SK-N-SH (cell line): ENCODE measurements around the gene TOM1L2. TPM values are rescaled to one million over a fixed set of nuclear protein-coding genes. Genes with fewer than 3 reads are reported as not detected.

ENCODE experiments used
- CTCF ChIA-PET: fragments of 300-600, 350-600 bp; formaldehyde crosslinking; extraction: SDS; loops from one replicate; lab custom pipeline; 2021; lab: Yijun Ruan, JAX
- POLR2A ChIA-PET: fragments of 350-600 bp; sonication (Branson Sonifier 250); formaldehyde crosslinking; extraction: SDS; loops from one replicate; lab custom pipeline; 2020; ENCODE audit warnings: antibody characterized with exemption, inconsistent platforms; lab: Yijun Ruan, JAX
- DNase-seq: peaks from one replicate; pipeline ENCODE4 v3.0.0; 2012
- H2AFZ ChIP-seq: fragments of 200-600 bp; sonication (generic); 2 replicates; pipeline ENCODE4 v1.8.1; 2016; ENCODE audit warnings: antibody characterized with exemption, mild to moderate bottlenecking, low read depth
- H3F3A ChIP-seq: fragments of 200-600 bp; sonication (generic); replicated peaks from 2 replicates; pipeline ENCODE3; 2016; ENCODE audit warnings: antibody characterized with exemption, mild to moderate bottlenecking; ENCODE audit not compliant: insufficient read depth
- H3K27ac ChIP-seq, 2 experiments: fragments of 200-500 bp in 1 of 2; fragments of 200-600 bp in 1 of 2; sonication (Bioruptor generic) in 1 of 2; sonication (generic), shearing (Covaris generic) in 1 of 2; 2 replicates each; pipeline versions ENCODE4 v1.5.1 to v1.6.1; 2014 to 2016; ENCODE audit warnings: low read depth in 2 of 2, inconsistent platforms in 1 of 2, low read length in 1 of 2, mild to moderate bottlenecking in 1 of 2, mixed read lengths in 1 of 2
- H3K27me3 ChIP-seq: fragments of 200-600 bp; sonication (generic), shearing (Covaris generic); 2 replicates; pipeline ENCODE4 v1.6.1; 2016; ENCODE audit warnings: mixed run types; ENCODE audit not compliant: insufficient read depth
- H3K36me3 ChIP-seq, 2 experiments: fragments of 200-500 bp in 1 of 2; fragments of 200-600 bp in 1 of 2; sonication (Bioruptor generic) in 1 of 2; sonication (generic) in 1 of 2; replicated peaks in 1 of 2; 2 replicates each; pipeline versions ENCODE3 to v1.5.1; 2014 to 2016; ENCODE audit warnings: low read length in 1 of 2, mild to moderate bottlenecking in 1 of 2; ENCODE audit not compliant: insufficient read depth in 2 of 2, control insufficient read depth in 1 of 2
- H3K4me1 ChIP-seq, 2 experiments: fragments of 200-500 bp in 1 of 2; fragments of 200-600 bp in 1 of 2; sonication (Bioruptor generic) in 1 of 2; sonication (generic), shearing (Covaris generic) in 1 of 2; 2 replicates each; pipeline versions ENCODE4 v1.5.1 to v1.6.1; 2014 to 2016; ENCODE audit warnings: low read depth in 1 of 2, low read length in 1 of 2, mixed run types in 1 of 2; ENCODE audit not compliant: insufficient read depth in 2 of 2, control insufficient read depth in 1 of 2
- H3K4me2 ChIP-seq: fragments of 200-600 bp; sonication (generic), shearing (Covaris generic); 2 replicates; pipeline ENCODE4 v1.6.1; 2017; ENCODE audit warnings: mixed run types
- H3K4me3 ChIP-seq, 2 experiments: fragments of 200-500 bp in 1 of 2; fragments of 200-600 bp in 1 of 2; sonication (Bioruptor generic) in 1 of 2; sonication (generic), shearing (Covaris generic) in 1 of 2; 2 replicates each; pipeline versions ENCODE4 v1.5.1 to v1.8.1; 2014 to 2016; ENCODE audit warnings: low read depth in 2 of 2, inconsistent platforms in 1 of 2, low read length in 1 of 2, mild to moderate bottlenecking in 1 of 2, mixed read lengths in 1 of 2, moderate library complexity in 1 of 2
- H3K79me2 ChIP-seq: fragments of 200-600 bp; sonication (generic); 2 replicates; pipeline ENCODE4 v1.8.1; 2017; ENCODE audit warnings: mild to moderate bottlenecking; ENCODE audit not compliant: insufficient read depth
- H3K9ac ChIP-seq: fragments of 200-600 bp; sonication (generic); 2 replicates; pipeline ENCODE4 v1.6.1; 2017; ENCODE audit warnings: mixed run types
- H3K9me2 ChIP-seq: fragments of 200-600 bp; sonication (generic); 2 replicates; pipeline ENCODE4 v1.6.1; 2017; ENCODE audit warnings: mixed run types
- H3K9me3 ChIP-seq: fragments of 200-600 bp; sonication (generic); 2 replicates; pipeline ENCODE4 v1.6.1; 2017; ENCODE audit warnings: mixed run types, mild to moderate bottlenecking, moderate library complexity
- H4K20me1 ChIP-seq: fragments of 200-600 bp; sonication (generic); 2 replicates; pipeline ENCODE4 v1.6.1; 2017; ENCODE audit warnings: mild to moderate bottlenecking, mixed run types; ENCODE audit not compliant: insufficient read depth
- EP300 ChIP-seq, 2 experiments: IDR thresholded peaks; 2 replicates each; pipeline versions ENCODE4 v1.4.0 to v1.6.1; 2012; ENCODE audit warnings: borderline replicate concordance in 1 of 2, low read depth in 1 of 2, low read length in 1 of 2
- FOXJ3 ChIP-seq: sonication (generic); formaldehyde crosslinking; IDR thresholded peaks from 2 replicates; pipeline ENCODE4 v1.5.1; 2020; ENCODE audit warnings: mild to moderate bottlenecking, missing genetic modification reagents
- FOXM1 ChIP-seq: IDR thresholded peaks from 2 replicates; pipeline ENCODE4 v1.4.0; 2012; ENCODE audit warnings: low read depth, mild to moderate bottlenecking
- GABPA ChIP-seq: IDR thresholded peaks from 2 replicates; pipeline ENCODE4 v1.4.0; 2012; ENCODE audit warnings: low read depth, mild to moderate bottlenecking
- GATA2 ChIP-seq: sonication (generic); formaldehyde crosslinking; IDR thresholded peaks from 2 replicates; pipeline ENCODE4 v1.5.0; 2020; ENCODE audit warnings: mild to moderate bottlenecking, missing genetic modification reagents
- JUND ChIP-seq: IDR thresholded peaks from 2 replicates; pipeline ENCODE4 v1.4.0; 2012
- MEF2A ChIP-seq: IDR thresholded peaks from 2 replicates; pipeline ENCODE4 v1.4.0; 2012; ENCODE audit warnings: low read depth, borderline replicate concordance
- NRF1 ChIP-seq: IDR thresholded peaks from 2 replicates; pipeline ENCODE4 v1.6.1; 2012; ENCODE audit warnings: low read depth, mild to moderate bottlenecking, low read length
- POLR2AphosphoS5 ChIP-seq: IDR thresholded peaks from 2 replicates; pipeline ENCODE4 v1.6.1; 2012; ENCODE audit warnings: low read depth, low read length
- RAD21 ChIP-seq: IDR thresholded peaks from 2 replicates; pipeline ENCODE4 v1.6.1; 2012; ENCODE audit warnings: mild to moderate bottlenecking, low read length
- RCOR1 ChIP-seq: fragments of 150-350 bp; IDR thresholded peaks from 2 replicates; pipeline ENCODE4 v1.6.1; 2017; ENCODE audit warnings: antibody characterized with exemption, low read length
- RXRA ChIP-seq: IDR thresholded peaks from 2 replicates; pipeline ENCODE4 v1.4.0; 2012; ENCODE audit warnings: low read depth, mild to moderate bottlenecking, borderline replicate concordance
- TAF1 ChIP-seq: IDR thresholded peaks from 2 replicates; pipeline ENCODE4 v1.6.1; 2012; ENCODE audit warnings: low read depth, mild to moderate bottlenecking, low read length, moderate library complexity, borderline replicate concordance
- YY1 ChIP-seq: IDR thresholded peaks from 2 replicates; pipeline ENCODE4 v1.4.0; 2012; ENCODE audit warnings: low read depth, mild to moderate bottlenecking
- WGBS: methylation state at CpG from one replicate; pipeline ENCODE4 v1.1.6; 2017; ENCODE audit warnings: low lambda C conversion rate; 5-methylcytosine and 5-hydroxymethylcytosine counted together
- polyA plus RNA-seq, 3 experiments: library from polyadenylated mRNA; depleted of rRNA; stranded (reverse); fragments of >200 nt; gene quantifications; 2 replicates each; pipeline ENCODE4 v1.2.3, GENCODE V29; 2012
- TF ChIP-seq, protein P1 (sequence below): IDR thresholded peaks from 2 replicates; pipeline ENCODE4 v1.4.0; 2012; ENCODE audit warnings: low read depth, borderline replicate concordance
- TF ChIP-seq, protein P2 (sequence below): IDR thresholded peaks from 2 replicates; pipeline ENCODE4 v1.4.0; 2012; ENCODE audit warnings: low read depth
- TF ChIP-seq, protein P3 (sequence below): fragments of 150-350 bp; IDR thresholded peaks from 2 replicates; pipeline ENCODE4 v1.6.1; 2017; ENCODE audit warnings: antibody characterized with exemption, low read length, low read depth, borderline replicate concordance
- TF ChIP-seq, protein P4 (sequence below): IDR thresholded peaks from 2 replicates; pipeline ENCODE4 v1.6.1; 2012; ENCODE audit warnings: mild to moderate bottlenecking, low read depth, low read length, moderate library complexity
- TF ChIP-seq, protein P5 (sequence below): IDR thresholded peaks from 2 replicates; pipeline ENCODE4 v1.4.0; 2012; ENCODE audit warnings: low read depth, borderline replicate concordance

Gene TOM1L2
- polyA plus RNA-seq, 1 of the 3 experiments (the other 2 are of a cell fraction), result 85.4 TPM

DNA sequence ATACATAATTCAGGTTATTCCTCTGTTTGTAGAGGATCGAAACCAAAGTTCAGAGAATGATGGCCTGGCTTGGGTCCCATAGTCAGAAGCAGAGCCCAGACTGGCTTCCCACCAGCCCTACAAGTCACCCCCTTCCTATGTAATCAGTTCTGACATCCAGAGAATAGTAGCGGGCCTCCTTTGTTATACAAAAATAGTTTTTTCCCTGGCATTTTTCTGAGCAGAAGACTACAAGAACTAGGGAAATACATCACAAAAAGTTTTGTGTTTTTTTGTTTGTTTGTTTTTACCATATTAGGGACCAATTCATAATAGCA, 47.6 kb upstream of the TOM1L2 start:
- no peak overlapping the region for H3K9ac ChIP-seq
- CTCF ChIA-PET, result interaction anchor here (1.1 to 1.5 kb wide), 2 partner anchors 13 to 25 kb away, joined by 3 to 7 read pairs; no protein-coding TSS in a partner anchor
- H3K27me3 ChIP-seq, result no peaks in the 10 kb centered on the region
- H3K79me2 ChIP-seq, result no peaks in the 10 kb centered on the region
- WGBS, result 96% methylated on average over 2 of the region's 2 CpGs
- no peak overlapping the region for H3K4me2 ChIP-seq
- H3K4me1 ChIP-seq, result peaks cover 0 to 38% of the 10 kb centered on the region in 2 experiments; a peak in 1 of 4 replicates
- DNase-seq, result no peak
- H3K4me3 ChIP-seq, result no peak overlapping the region
- H3F3A ChIP-seq, result peaks cover 4% of the 10 kb centered on the region
- H3K9me3 ChIP-seq, result no peaks in the 10 kb centered on the region
- no peaks in the 10 kb centered on the region for H4K20me1 ChIP-seq
- peaks cover 0 to 17% of the 10 kb centered on the region in 2 experiments for H3K36me3 ChIP-seq
- no peaks in the 10 kb centered on the region for H3K9me2 ChIP-seq
- TF ChIP-seq FOXM1 (no peak), FOXJ3 (no peak), POLR2AphosphoS5 (no peak), TAF1 (no peak)
- TF ChIP-seq, protein P1, sequence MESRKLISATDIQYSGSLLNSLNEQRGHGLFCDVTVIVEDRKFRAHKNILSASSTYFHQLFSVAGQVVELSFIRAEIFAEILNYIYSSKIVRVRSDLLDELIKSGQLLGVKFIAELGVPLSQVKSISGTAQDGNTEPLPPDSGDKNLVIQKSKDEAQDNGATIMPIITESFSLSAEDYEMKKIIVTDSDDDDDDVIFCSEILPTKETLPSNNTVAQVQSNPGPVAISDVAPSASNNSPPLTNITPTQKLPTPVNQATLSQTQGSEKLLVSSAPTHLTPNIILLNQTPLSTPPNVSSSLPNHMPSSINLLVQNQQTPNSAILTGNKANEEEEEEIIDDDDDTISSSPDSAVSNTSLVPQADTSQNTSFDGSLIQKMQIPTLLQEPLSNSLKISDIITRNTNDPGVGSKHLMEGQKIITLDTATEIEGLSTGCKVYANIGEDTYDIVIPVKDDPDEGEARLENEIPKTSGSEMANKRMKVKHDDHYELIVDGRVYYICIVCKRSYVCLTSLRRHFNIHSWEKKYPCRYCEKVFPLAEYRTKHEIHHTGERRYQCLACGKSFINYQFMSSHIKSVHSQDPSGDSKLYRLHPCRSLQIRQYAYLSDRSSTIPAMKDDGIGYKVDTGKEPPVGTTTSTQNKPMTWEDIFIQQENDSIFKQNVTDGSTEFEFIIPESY, result no peak
- TF ChIP-seq, protein P2, sequence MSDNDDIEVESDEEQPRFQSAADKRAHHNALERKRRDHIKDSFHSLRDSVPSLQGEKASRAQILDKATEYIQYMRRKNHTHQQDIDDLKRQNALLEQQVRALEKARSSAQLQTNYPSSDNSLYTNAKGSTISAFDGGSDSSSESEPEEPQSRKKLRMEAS, result no peak
- TF ChIP-seq, protein P3, sequence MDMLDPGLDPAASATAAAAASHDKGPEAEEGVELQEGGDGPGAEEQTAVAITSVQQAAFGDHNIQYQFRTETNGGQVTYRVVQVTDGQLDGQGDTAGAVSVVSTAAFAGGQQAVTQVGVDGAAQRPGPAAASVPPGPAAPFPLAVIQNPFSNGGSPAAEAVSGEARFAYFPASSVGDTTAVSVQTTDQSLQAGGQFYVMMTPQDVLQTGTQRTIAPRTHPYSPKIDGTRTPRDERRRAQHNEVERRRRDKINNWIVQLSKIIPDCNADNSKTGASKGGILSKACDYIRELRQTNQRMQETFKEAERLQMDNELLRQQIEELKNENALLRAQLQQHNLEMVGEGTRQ, result no peak
- TF ChIP-seq, protein P4, sequence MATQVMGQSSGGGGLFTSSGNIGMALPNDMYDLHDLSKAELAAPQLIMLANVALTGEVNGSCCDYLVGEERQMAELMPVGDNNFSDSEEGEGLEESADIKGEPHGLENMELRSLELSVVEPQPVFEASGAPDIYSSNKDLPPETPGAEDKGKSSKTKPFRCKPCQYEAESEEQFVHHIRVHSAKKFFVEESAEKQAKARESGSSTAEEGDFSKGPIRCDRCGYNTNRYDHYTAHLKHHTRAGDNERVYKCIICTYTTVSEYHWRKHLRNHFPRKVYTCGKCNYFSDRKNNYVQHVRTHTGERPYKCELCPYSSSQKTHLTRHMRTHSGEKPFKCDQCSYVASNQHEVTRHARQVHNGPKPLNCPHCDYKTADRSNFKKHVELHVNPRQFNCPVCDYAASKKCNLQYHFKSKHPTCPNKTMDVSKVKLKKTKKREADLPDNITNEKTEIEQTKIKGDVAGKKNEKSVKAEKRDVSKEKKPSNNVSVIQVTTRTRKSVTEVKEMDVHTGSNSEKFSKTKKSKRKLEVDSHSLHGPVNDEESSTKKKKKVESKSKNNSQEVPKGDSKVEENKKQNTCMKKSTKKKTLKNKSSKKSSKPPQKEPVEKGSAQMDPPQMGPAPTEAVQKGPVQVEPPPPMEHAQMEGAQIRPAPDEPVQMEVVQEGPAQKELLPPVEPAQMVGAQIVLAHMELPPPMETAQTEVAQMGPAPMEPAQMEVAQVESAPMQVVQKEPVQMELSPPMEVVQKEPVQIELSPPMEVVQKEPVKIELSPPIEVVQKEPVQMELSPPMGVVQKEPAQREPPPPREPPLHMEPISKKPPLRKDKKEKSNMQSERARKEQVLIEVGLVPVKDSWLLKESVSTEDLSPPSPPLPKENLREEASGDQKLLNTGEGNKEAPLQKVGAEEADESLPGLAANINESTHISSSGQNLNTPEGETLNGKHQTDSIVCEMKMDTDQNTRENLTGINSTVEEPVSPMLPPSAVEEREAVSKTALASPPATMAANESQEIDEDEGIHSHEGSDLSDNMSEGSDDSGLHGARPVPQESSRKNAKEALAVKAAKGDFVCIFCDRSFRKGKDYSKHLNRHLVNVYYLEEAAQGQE, result no peak
- POLR2A ChIA-PET, result no interaction called here
- H3K27ac ChIP-seq, result peak overlapping the region in 1 of 2 experiments; percentile 44; a peak in 1 of 4 replicates
- no peak overlapping the region for H2AFZ ChIP-seq

DNA sequence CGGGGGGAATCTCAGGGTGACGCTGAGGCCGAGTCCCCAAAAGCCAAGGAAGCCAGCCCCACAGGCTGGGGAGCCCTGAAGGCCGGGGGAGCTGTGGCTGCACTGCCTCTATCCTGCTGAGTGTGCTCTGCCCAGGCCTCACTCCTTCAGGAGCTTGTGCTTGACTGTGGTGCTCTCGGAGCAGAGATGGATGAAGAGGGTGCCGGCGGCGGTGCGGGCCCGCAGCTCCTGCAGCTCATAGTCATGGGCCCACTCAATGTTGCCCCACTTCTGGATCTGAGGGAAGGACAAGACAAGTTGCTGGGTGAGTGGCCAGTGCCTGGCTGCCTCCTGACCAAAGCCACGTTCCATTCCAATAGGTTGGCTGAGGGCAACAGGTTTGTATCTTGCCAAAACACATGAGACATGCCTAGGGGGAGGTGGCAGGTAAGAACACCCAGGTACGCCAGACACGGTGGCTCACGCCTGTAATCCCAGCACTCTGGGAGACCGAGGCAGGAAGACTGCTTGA, 46.3 kb upstream of the TOM1L2 start:
- POLR2A ChIA-PET, result no interaction called here
- no peaks in the 10 kb centered on the region for H4K20me1 ChIP-seq
- H3K27ac ChIP-seq, result peak overlapping the region in 1 of 2 experiments; percentile 93; a peak in 2 of 4 replicates
- no peak overlapping the region for H3K4me3 ChIP-seq
- H3K9ac ChIP-seq, result no peak overlapping the region
- H3K4me1 ChIP-seq, result peaks cover 0 to 35% of the 10 kb centered on the region in 2 experiments; a peak in 1 of 4 replicates
- no peaks in the 10 kb centered on the region for H3K79me2 ChIP-seq
- H3F3A ChIP-seq, result peaks cover 4% of the 10 kb centered on the region
- H3K36me3 ChIP-seq, result peaks cover 0 to 15% of the 10 kb centered on the region in 2 experiments
- H2AFZ ChIP-seq, result no peak overlapping the region
- TF ChIP-seq RAD21 (no peak), EP300 (IDR thresholded peaks at IDR 0.05; ENCODE audit: borderline replicate concordance in 1 of 2, low read depth in 1 of 2, low read length in 1 of 2) (no peak), RXRA (no peak), JUND (no peak), GABPA (no peak), YY1 (no peak), NRF1 (no peak), RCOR1 (no peak), MEF2A (no peak), GATA2 (no peak), POLR2AphosphoS5 (no peak)
- TF ChIP-seq, protein P3, result no peak
- TF ChIP-seq, protein P5, sequence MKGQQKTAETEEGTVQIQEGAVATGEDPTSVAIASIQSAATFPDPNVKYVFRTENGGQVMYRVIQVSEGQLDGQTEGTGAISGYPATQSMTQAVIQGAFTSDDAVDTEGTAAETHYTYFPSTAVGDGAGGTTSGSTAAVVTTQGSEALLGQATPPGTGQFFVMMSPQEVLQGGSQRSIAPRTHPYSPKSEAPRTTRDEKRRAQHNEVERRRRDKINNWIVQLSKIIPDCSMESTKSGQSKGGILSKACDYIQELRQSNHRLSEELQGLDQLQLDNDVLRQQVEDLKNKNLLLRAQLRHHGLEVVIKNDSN, result no peak
- TF ChIP-seq, protein P2, result no peak
- DNase-seq, result no peak
- H3K9me3 ChIP-seq, result no peaks in the 10 kb centered on the region
- CTCF ChIA-PET, result interaction anchor here (1.3 to 2.4 kb wide), 3 partner anchors 10 to 127 kb away, joined by 4 to 10 read pairs (median 6); no protein-coding TSS in a partner anchor
- 96% methylated on average over 12 of the region's 15 CpGs for WGBS
- no peaks in the 10 kb centered on the region for H3K27me3 ChIP-seq
- H3K4me2 ChIP-seq, result no peak overlapping the region
- no peaks in the 10 kb centered on the region for H3K9me2 ChIP-seq
